HG03354 (cell line): ENCODE results near the gene PSENEN.
A peak's percentile ranks its signal among the peaks of the same experiment; 100 is the strongest.
"Not testable (repeated sequence)": the region's sequence is repeated elsewhere in the genome, so short reads cannot be mapped to it uniquely, and the experiment has no call there.

Source experiments
- ATAC-seq: cut with Tn5 transposase; IDR thresholded peaks from one replicate; pipeline ENCODE4 v1.9.1; 2021; ENCODE audit warnings: mild to moderate bottlenecking; ENCODE audit not compliant: unreplicated experiment, poor library complexity, severe bottlenecking

Gene PSENEN

GRCh38 chr19:35717665-35718344 is 27.6 kb upstream of the PSENEN start, which contains the start of gene KMT2B:
Gene KMT2B (plus strand): TSS chr19:35718003. CDS start chr19:35718019, 16 bp downstream.
- ATAC-seq, result no peak

GRCh38 chr19:35718345-35719041 is 27.0 kb upstream of the PSENEN start:
- peak; percentile 7 for ATAC-seq

- no peak for ATAC-seq
Measured at GRCh38 chr19:35719402-35720162, 25.9 kb upstream of the PSENEN start.

- ATAC-seq, result no peak
Measured at GRCh38 chr19:35720163-35720524, 25.3 kb upstream of the PSENEN start.

GRCh38 chr19:35720648-35721047 is 24.8 kb upstream of the PSENEN start:
- ATAC-seq, result no peak

GRCh38 chr19:35721374-35721773 is 24.1 kb upstream of the PSENEN start:
- no peak for ATAC-seq

- no peak for ATAC-seq
Measured at GRCh38 chr19:35722461-35722860, 23.0 kb upstream of the PSENEN start.

GRCh38 chr19:35722897-35723296 is 22.6 kb upstream of the PSENEN start:
- ATAC-seq, result no peak

GRCh38 chr19:35723671-35724070 is 21.8 kb upstream of the PSENEN start:
- no peak for ATAC-seq

- not testable (repeated sequence) for ATAC-seq
Measured at GRCh38 chr19:35724132-35724531, 21.3 kb upstream of the PSENEN start.

- no peak for ATAC-seq
Measured at GRCh38 chr19:35724560-35724959, 20.9 kb upstream of the PSENEN start.

GRCh38 chr19:35725216-35725861 is 20.1 kb upstream of the PSENEN start:
- no peak for ATAC-seq

- no peak for ATAC-seq
Measured at GRCh38 chr19:35727053-35727955, 18.1 kb upstream of the PSENEN start.

- ATAC-seq, result no peak
Measured at GRCh38 chr19:35727956-35728706, 17.3 kb upstream of the PSENEN start.

- ATAC-seq, result no peak
Measured at GRCh38 chr19:35729021-35729420, 16.4 kb upstream of the PSENEN start.

GRCh38 chr19:35729763-35730162 is 15.7 kb upstream of the PSENEN start:
- no peak for ATAC-seq

- no peak for ATAC-seq
Measured at GRCh38 chr19:35730326-35730725, 15.1 kb upstream of the PSENEN start.

GRCh38 chr19:35731353-35731752 is 14.1 kb upstream of the PSENEN start:
- ATAC-seq, result no peak
